Measurements from ENCODE around the gene MIPOL1. TPM values are rescaled to one million over a fixed set of nuclear protein-coding genes. Genes with fewer than 3 reads are reported as not detected.

MIPOL1 gene
- total RNA-seq, 1 experiment from 2014 or later: 13.1 TPM

DNA sequence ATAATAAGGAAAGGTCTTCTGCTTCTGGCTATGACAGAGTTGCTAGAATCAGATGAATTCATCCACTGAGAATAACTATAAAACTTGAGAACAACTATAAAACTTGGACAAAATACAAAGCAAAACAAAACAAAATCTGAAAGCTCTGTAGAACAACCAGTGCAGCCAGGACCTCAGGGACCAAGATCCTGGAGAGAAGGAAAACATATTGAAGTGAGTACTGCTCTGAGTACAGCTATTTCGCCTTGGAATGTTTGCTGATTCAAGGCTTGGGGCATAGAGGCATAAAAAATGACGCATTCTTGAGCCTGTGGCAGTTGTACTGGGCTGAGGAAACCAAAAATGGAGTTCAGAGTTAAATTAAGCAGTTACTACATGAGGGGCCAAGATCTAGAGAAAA lies 375.6 kb downstream of the MIPOL1 start:
- Histone ChIP-seq H3K4me1 (replicated peaks; ENCODE audit: insufficient read depth) (peaks cover 7% of the 10 kb centered on the region), H3F3A (ENCODE audit: insufficient read depth, low read depth) (no peaks in the 10 kb centered on the region), H4K20me1 (ENCODE audit: insufficient read depth) (no peaks in the 10 kb centered on the region), H3K4me3 (no peak overlapping the region), H3K36me3 (ENCODE audit: low read depth) (no peaks in the 10 kb centered on the region), H3K9me2 (ENCODE audit: insufficient read depth) (no peaks in the 10 kb centered on the region), H3K9me3 (ENCODE audit: insufficient read depth, low read depth) (no peaks in the 10 kb centered on the region), H3K4me2 (no peak overlapping the region), H3K27ac (no peak overlapping the region), H3K79me2 (ENCODE audit: low read depth) (no peaks in the 10 kb centered on the region), H2AFZ (no peak overlapping the region), H3K27me3 (ENCODE audit: insufficient read depth, low read depth) (no peaks in the 10 kb centered on the region)
- POLR2A ChIA-PET (ENCODE audit: unreplicated experiment): interaction anchor here (0.7 kb wide), 1 partner anchor 145 kb away, joined by 6 read pairs; no protein-coding TSS in a partner anchor
- BruUV-seq (replicated peaks): no TSS peak
- intact Hi-C loops (cut with micrococcal nuclease; ENCODE audit: unreplicated experiment): no loop called here
- no peak for DNase-seq
- CTCF ChIA-PET: interaction anchor here (0.6 kb wide), 1 partner anchor 14 kb away, joined by 3 read pairs; no protein-coding TSS in a partner anchor
- TF ChIP-seq CTCF (conservative IDR thresholded peaks at IDR 0.05) (no peak), EZH2 (IDR thresholded peaks at IDR 0.05; ENCODE audit: low read depth) (no peak)

DNA sequence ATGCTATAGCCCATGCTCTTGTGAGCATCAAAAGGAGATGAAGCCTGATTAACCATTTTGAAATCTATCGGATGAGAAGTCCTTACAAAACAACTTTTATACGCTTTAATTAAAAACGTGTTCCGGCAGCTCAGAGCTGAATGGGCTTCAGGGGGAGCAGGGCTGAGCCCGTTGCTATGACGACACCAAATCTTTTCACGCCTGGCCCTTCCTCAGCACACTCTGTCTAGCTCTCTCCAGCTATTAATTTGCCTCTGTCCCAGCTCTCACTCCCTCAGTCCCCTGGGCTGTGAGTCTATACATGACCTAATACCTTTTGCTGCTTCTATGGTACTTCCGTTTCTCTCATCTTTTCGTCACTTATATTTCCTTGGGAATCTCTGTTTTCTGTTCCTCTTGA lies 381.5 kb downstream of the MIPOL1 start:
- intact Hi-C loops (cut with micrococcal nuclease; ENCODE audit: unreplicated experiment): no loop called here
- H3K36me3 ChIP-seq (ENCODE audit: low read depth): no peaks in the 10 kb centered on the region
- no peak for DNase-seq
- H2AFZ ChIP-seq: no peak overlapping the region
- BruUV-seq (replicated peaks): no TSS peak
- CTCF ChIA-PET: no interaction called here
- peak overlapping the region; percentile 62 for H3K4me2 ChIP-seq
- POLR2A ChIA-PET (ENCODE audit: unreplicated experiment): no interaction called here
- TF ChIP-seq EZH2 (IDR thresholded peaks at IDR 0.05; ENCODE audit: low read depth): no peak
- no peak for TF ChIP-seq CTCF (conservative IDR thresholded peaks at IDR 0.05)
- no peaks in the 10 kb centered on the region for H3K9me2 ChIP-seq (ENCODE audit: insufficient read depth)
- H3K4me1 ChIP-seq (replicated peaks; ENCODE audit: insufficient read depth): peaks cover 48% of the 10 kb centered on the region
- 0 out of 2 replicates have a peak overlapping the region, but pooled peaks have one; percentile 1 for H3K4me3 ChIP-seq
- no peaks in the 10 kb centered on the region for H3K27me3 ChIP-seq (ENCODE audit: insufficient read depth, low read depth)
- H3F3A ChIP-seq (ENCODE audit: insufficient read depth, low read depth): peaks cover 25% of the 10 kb centered on the region
- H4K20me1 ChIP-seq (ENCODE audit: insufficient read depth): no peaks in the 10 kb centered on the region
- 0 out of 2 replicates have a peak, but pooled peaks cover 8% of the 10 kb centered on the region for H3K79me2 ChIP-seq (ENCODE audit: low read depth)
- H3K9me3 ChIP-seq (ENCODE audit: insufficient read depth, low read depth): no peaks in the 10 kb centered on the region
- H3K27ac ChIP-seq: peak overlapping the region; percentile 94

- H3K9me2 ChIP-seq (ENCODE audit: insufficient read depth): no peaks in the 10 kb centered on the region
- no peaks in the 10 kb centered on the region for H3K9me3 ChIP-seq (ENCODE audit: insufficient read depth, low read depth)
- peak in 1 of 2 experiments; percentile 93 for DNase-seq
- H3K4me3 ChIP-seq: peak overlapping the region; percentile 1; the same call in 1 of the 2 replicates
- peak overlapping the region; percentile 94 for H3K27ac ChIP-seq
- H3K36me3 ChIP-seq (ENCODE audit: low read depth): no peaks in the 10 kb centered on the region
- ChIA-PET POLR2A (ENCODE audit: unreplicated experiment) (interaction anchor here (0.6 kb wide), 2 partner anchors 20 to 462 kb away, joined by 3 read pairs; no protein-coding TSS in a partner anchor), CTCF (interaction anchor here (1.1 kb wide), 1 partner anchor 16 kb away, joined by 3 read pairs; no protein-coding TSS in a partner anchor)
- no peaks in the 10 kb centered on the region for H3K27me3 ChIP-seq (ENCODE audit: insufficient read depth, low read depth)
- no peak for TF ChIP-seq CTCF (conservative IDR thresholded peaks at IDR 0.05)
- TF ChIP-seq EZH2 (IDR thresholded peaks at IDR 0.05; ENCODE audit: low read depth): no peak
- peaks cover 48% of the 10 kb centered on the region for H3K4me1 ChIP-seq (replicated peaks; ENCODE audit: insufficient read depth)
- H3F3A ChIP-seq (ENCODE audit: insufficient read depth, low read depth): peaks cover 25% of the 10 kb centered on the region
- 0 out of 2 replicates have a peak, but pooled peaks cover 12% of the 10 kb centered on the region for H3K79me2 ChIP-seq (ENCODE audit: low read depth)
- no peaks in the 10 kb centered on the region for H4K20me1 ChIP-seq (ENCODE audit: insufficient read depth)
- no peak overlapping the region for H2AFZ ChIP-seq
- intact Hi-C loops (cut with micrococcal nuclease; ENCODE audit: unreplicated experiment): loop anchor here (1.0 kb wide), 1 partner anchor 13 kb away; no protein-coding TSS in a partner anchor
- no TSS peak for BruUV-seq (replicated peaks)
- peak overlapping the region; percentile 62 for H3K4me2 ChIP-seq
Measured at GRCh38 chr14:37580146-37580545, 382.4 kb downstream of the MIPOL1 start.
